NCI-H2107 treated with DMSO at 0.1 percent for 48 hours (cell line): ENCODE measurements around the gene CDK13.

Experiments used
- DNase-seq: peaks from one replicate; lab custom pipeline; 2025; ENCODE audit not compliant: unreplicated experiment; lab: John Stamatoyannopoulos, UW

Gene CDK13

DNA sequence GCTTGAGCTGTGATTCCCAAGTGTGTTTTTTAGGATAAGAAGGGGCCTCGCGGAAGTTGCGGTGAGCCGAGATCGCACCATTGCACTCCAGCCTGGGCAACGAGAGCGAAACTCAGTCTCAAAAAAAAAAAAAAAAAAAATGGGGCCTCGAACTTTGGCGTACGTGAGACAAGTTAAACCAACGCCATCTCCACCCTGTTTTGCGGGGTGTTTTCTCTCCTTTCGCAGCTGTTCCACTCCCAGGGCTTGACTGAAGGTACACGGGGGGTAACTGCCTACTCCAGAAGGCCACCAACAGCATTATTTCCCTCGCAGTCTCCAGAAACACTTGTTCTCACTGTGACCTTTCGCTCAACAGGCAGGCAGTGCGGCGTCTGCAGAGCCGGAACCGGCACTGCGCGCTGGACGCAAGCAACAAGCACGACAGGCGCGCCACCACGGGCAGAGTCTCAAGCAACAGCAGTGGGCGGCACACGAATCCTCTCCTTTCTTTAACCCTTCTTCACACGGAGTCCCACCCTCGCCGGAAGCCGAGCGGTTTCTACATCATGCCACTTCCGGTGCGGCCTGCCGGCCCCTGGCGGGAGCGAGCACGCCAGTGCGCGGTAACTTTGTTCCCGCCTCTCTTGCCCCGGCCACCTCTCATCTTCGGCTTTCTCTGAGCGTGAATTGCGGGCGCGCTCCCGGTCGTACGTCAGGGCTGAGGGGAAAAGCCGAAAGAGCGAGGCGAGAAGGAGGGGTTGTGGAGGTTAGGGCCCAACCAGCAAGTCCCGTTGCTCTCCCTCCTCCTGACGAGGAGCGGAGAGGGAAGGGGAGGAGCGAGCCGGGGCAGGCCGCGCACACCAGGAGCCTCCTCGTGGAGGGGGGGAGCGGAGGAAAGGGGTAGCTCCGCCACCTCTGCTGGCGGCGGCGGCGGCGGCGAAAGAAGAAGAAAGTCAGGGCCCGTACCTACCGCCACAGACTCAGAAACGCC is 814 bp upstream of the CDK13 start:
- peak; percentile 96 for DNase-seq

DNA sequence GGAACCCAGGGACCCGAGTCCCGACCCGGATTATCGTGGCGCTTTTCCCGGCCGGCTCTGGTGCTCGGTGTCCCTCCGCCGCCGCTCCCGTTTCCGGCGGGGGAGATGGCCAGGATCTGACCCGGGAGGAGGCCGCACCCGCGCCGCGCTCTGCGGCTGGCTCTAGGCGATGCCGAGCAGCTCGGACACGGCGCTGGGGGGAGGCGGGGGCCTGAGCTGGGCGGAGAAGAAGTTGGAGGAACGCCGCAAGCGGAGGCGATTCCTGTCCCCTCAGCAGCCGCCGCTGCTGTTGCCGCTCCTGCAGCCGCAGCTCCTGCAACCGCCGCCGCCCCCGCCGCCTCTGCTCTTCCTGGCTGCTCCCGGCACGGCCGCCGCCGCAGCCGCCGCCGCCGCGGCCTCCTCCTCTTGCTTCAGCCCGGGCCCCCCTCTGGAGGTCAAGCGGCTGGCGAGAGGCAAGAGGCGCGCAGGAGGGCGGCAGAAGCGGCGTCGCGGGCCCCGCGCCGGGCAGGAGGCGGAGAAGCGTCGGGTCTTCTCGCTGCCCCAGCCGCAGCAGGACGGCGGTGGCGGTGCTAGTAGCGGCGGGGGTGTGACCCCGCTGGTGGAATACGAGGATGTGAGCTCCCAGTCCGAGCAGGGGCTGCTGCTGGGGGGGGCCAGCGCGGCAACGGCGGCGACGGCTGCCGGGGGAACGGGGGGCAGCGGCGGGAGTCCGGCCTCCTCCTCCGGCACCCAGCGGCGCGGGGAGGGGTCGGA is 593 bp downstream of the CDK13 start:
- DNase-seq, result no peak

DNA sequence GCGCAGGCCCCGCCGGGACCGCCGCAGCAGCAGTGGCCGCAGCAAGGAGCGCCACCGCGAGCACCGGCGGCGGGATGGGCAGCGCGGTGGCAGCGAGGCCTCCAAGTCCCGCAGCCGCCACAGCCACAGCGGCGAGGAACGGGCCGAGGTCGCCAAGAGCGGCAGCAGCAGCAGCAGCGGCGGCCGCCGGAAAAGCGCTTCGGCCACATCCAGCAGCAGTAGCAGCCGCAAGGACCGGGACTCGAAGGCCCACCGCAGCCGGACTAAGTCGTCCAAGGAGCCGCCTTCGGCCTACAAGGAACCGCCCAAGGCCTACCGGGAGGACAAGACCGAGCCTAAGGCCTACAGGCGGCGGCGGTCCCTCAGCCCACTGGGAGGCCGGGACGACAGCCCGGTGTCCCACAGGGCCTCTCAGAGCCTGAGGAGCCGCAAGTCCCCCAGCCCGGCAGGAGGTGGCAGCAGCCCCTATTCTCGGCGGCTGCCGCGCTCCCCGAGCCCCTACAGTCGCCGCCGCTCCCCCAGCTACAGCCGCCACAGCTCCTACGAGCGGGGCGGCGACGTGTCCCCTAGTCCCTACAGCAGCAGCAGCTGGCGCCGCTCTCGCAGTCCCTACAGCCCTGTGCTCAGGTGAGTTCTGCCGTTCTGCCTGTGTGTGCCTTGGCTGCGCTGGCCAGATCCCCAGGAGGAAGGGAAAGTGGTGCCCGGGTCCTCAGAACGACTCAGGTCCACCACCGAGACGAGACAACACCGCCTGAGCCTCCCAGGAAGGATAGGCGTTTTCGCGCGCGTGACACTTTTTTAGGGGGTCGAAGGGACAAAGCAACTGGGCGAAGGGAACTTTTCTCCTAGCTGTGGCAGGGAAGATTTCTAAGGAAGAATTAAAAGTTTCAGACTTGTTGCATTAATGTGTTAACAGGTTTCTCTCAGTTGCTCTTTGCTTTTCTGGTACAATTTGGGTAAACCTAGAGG is 1.5 kb downstream of the CDK13 start:
- peak; percentile 48 for DNase-seq

DNA sequence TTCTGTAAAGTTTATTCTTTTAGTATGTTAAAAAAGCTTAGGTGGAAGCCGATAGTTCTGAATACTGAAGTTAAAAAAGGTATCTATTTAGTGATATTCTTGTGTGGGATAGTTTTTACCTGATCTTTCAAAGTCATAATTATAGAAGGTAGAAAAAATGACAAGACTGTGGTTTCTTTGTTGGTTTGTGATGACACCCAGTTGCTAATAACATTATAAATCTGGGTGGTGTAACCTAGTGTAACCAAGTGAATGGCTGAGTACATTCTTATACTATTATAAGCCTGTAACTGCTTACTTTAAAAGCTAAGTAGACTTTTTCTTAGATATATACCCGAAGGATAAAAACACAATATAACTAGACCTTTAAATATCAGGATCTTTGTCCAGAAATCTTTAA is 2.3 kb downstream of the CDK13 start:
- DNase-seq, result no peak

DNA sequence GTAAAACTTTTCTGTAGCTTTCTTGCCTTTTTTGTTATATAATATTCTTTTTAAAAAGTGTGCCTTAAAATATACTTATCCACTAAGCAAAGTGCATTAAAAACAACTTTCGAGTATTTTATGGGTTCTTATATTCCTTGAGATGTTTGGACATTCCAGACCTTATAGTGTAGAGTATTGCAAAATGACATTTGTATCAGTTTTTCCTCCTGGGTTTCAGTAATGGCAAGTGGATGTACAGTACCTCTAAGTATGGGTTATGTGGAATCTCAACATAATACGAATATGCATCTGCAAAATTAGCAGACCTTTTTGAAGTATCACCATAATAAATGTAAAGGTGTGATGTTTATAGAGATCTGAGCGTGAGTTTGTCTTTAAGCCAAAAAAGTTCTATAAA is 2.7 kb downstream of the CDK13 start:
- DNase-seq, result no peak

DNA sequence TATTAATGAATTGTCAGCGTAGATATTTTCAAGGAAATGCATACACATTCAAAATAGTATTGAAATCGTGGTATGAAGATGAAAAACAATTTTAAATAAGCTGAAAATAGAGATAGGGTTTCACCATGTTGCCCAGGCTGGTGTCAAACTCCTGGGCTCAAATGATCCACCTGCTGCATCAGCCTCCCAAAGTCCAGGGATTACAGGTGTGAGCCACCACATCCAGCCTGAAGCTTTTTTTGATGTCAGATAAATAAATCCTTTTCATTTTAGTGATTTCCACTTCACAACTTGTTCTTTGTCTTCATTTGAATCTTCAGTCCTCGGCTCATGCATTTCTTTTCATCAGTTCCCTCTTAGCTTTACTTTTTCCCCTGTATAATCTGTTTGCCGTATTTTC is 4.6 kb downstream of the CDK13 start:
- DNase-seq, result no peak

DNA sequence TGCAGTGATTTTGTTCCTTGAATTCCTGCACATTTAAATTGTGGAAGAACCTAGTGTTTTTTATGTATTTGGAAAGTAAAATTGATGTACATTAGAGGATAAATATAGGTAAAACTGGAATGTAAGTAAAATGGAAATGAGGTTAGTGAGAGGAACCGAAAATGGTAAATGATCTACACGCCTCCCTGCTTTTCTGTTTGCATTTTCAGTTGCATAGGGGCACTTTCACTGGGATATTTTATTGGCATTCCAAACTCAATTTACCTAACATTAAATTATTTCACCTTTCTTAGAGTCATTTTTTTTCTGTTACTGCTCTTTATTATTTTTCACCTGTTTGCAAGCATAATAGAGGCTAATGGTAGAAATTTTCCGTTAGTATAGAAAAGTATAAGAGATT is 8.0 kb downstream of the CDK13 start:
- no peak for DNase-seq

DNA sequence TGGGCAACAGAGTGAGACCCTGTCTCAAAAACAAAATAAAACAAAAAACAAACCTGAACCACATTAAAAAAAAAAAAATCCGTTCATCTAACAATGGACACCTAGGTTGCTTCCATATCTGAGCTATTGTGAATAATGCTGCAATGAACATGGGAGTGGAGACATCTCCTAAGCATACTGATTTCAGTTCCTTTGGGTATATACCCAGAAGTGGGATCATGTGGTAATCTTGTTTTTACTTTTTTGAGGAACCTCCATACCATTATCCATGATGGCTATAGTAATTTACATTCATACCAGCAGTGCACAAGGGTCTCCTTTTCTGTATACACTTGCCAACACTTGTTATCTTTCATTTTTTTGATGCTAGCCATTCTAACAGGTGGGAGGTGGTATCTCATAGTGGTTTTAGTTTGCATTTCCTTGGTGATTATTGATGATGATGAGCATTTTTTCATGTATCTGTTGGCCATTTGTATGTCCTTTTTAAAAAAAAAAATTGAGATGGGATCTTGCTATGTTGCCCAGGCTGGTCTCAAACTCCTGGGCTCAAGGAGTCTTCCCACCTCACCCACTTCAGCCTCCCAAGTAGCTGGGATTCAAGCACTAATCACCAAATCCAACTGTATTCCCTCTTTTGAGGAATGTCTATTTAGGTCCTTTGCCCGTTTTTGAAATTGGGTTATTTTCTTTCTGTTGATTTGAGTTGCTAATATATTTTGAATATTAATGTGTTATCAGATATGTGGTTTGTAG is 17.5 kb downstream of the CDK13 start:
- no peak for DNase-seq

DNA sequence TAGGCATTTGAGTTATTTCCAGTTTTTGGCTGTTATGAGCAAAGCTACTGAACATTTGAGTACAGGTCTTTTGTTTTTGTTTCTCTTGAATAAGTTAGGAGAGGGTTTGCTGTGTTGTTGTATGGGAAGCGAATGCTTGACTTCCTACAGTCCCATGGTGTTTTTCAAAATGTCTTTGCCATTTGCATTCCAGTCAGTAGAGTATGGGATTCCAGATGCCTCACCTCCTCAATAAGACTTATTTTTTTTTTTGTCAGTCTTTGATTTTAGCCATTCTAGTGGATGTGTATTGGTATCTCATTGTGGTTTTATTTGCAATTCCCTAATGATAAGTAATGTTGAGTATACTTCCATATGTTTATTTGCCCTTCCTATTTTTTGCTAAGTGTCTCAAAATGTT is 19.4 kb downstream of the CDK13 start:
- DNase-seq, result no peak

DNA sequence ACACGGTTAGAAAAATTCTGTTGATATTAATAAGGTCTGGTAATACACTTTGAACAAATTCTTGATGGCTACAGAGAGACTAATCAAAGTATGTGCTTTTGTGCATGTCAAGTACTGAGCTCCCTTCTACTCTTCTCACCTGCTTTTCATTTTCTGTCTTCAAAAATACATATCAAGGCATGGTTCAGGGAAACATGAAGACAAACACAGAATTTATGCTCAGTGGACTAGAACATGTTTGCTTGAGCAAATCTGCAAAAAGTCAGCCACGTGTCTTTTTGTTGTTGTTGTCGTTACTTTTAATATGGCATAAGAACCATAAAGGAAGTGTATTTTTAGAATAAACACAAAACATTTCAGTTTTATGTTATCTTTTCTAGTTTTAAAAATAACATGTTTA is 21.9 kb downstream of the CDK13 start:
- DNase-seq, result no peak

DNA sequence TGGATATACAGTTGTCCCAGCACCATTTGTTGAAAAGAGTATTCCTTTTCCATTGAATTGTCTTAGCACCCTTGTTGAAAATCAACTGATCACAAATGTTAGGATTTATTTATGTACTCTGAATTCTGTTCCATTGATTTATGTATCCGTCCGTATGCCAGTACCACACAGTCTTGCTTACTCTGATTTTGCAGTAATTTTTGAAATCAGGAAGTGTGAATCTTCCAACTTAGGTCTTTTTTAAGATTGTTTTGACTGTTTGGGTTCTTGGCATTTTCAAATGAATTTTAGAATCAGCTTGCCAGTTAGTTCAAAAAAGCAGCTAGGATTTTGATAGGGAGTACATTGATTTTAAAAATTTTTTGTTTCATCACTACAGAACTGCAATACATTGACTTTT is 23.7 kb downstream of the CDK13 start:
- DNase-seq, result no peak

DNA sequence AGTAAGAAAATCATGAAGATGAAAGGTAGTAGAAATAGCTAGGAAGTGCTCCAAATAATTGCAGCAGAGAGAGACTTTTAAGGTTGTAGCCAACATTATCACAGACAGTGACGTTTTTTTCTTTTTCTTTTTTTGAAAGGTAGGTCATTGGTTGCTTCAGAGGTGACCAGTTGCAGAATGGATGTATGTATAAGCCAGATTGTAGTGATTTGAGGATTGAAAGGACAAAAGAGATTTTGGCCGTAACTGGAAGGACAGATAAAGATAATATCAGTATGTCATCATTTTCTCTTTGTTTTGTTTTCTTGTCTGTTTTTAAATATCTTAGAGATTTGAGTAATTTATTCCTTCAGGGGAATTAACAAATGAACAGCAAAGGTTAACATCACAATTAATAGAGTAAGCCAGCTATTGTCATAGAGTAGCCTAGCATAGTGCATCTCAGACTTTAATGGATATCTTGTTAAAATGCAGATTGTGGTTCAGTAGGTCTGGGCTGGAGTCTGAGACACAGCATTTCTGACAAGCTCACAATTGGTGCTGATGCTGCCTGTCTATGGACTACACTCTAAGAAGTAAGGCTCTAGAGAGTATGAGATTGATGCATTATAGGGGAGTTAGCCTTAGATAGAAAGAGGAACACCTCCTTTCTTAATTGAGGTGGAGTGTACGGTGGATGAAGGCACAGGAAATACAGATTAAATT is 28.3 kb downstream of the CDK13 start:
- DNase-seq, result no peak

DNA sequence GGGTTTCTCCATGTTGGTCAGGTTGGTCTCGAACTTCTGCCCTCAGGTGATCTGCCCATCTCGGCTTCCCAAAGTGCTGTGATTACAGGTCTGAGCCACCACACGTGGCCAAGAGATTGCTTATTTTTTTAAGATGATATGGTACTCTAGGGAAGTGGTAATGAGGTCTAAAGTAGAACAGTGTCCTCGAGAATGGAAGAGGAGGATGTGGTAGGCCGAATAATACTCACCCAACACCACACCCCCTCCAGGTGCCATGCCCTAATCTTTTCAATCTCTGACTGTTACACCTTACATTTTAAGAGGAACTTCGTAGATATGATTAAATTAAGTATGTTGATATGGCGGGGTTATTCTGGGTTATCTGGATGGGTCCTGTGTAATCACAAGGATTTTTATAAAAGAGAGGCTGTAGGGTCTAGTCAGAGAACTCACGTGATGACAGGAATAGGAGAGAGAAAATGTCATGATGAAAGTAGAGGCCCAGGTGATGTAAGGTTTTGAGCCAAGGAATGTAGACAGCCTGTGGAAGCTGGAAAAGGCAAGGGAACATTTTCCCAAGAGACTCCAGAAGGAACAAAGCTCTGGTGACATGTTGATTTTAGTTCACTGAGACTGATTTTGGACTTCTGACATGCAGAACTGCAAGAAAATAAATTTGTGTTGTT is 29.5 kb downstream of the CDK13 start:
- DNase-seq, result no peak

DNA sequence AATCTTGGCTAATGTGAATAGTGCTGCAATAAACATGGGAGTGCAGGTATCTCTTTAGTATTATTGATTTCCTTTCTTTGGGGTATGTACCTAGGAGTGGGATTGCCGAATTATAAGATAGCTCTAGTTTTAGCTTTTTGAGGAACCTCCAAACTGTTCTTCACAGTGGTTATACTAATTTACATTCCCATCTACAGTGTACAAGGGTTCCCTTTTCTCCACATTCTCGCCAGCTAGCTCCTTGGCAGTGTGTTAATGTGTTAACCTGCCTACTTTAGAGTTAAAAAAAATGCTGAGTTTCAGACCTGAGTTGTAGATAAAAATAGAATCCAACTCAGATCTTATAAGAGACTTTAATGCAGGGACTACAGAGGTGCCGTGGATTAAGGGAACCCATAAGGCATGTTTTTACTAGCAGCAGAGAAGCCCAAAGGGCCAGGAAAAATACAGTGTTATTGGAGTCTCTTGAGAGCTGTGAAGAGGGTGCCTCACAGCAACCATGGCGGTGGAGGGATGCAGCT is 35.4 kb downstream of the CDK13 start:
- no peak for DNase-seq

DNA sequence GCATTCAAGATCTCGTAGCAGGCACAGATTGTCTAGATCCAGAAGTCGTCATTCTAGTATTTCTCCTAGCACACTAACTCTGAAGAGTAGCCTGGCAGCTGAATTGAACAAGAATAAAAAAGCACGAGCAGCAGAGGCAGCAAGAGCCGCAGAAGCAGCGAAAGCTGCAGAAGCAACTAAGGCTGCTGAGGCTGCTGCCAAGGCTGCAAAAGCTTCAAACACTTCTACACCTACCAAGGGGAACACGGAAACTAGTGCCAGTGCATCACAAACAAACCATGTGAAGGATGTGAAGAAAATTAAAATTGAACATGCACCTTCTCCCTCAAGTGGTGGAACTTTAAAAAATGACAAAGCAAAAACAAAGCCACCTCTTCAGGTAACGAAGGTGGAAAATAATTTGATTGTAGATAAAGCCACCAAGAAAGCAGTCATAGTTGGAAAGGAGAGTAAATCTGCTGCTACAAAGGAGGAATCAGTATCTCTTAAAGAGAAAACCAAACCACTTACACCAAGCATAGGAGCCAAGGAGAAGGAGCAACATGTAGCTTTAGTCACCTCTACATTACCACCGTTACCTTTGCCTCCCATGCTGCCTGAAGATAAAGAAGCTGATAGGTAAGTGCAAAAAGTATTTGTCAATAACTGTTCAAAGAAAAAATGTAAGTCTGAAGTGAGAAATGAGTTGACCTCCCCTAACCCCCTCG is 37.7 kb downstream of the CDK13 start:
- DNase-seq, result no peak

DNA sequence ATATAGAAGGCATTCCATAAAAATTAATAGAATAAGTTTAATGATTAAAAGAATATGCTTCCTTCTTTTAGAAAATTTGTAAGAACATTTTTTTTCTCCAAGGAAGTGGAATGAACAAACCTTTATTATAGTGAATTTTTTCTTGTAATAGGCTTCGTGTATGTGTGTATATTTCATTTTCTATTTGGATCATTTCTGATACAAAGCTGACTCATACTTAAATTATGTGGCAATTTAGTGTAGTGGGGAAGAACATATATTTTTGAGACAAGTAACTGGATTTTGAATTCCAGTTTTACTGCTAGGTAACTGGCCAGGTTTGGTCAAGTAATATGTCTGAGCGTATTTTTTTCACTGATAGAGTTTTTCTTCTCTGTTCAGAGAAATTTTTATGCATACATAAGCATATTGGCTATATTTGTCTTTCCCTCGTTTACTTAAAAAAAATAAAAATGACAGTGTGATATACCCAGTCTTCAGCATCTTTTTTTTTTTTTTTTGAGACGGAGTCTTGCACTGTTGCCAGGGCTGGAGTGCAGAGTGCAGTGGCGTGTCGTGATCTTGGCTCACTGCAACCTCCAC is 50.8 kb downstream of the CDK13 start:
- no peak for DNase-seq

DNA sequence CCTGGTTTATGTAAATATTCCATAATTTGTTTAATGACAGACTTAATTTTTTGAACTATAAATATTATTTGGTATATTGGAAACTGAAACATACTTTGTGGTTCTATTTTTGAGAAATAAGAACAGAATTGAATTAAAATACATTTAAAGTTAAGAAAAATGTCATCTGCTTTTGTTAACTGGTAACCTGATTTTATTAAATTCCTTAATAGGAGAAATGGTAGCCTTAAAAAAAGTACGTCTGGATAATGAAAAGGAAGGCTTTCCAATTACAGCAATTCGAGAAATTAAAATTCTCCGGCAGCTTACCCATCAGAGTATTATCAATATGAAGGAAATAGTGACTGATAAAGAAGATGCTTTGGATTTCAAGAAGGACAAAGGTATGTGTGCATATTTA is 51.6 kb downstream of the CDK13 start:
- DNase-seq, result no peak

DNA sequence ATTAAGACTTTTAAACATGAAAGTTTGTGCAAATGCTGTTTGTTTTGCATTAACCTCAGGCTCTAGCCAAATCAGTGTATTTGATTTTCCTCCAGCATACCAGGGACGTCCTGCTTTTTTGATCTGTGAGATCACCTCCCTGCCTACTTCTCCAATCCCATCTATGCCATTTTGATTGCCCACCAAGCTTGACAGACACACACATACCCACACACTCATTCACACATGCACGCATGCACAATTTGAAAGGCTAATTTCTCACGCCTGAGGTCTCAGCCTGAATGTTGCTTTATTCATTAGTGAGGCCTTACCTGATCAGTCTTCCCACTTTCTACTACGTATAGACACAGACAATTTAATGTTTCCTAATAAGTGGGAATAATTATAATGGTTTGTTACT is 53.5 kb downstream of the CDK13 start:
- DNase-seq, result no peak
